CD4-positive, alpha-beta T cell (primary cell): ENCODE measurements around the gene THAP6. TPM values are rescaled to one million over a fixed set of nuclear protein-coding genes. Genes with fewer than 3 reads are reported as not detected.
"Not testable (repeated sequence)": the region's sequence is repeated elsewhere in the genome, so short reads cannot be mapped to it uniquely, and the experiment has no call there.

ENCODE experiments used
- ATAC-seq: fragments of 200-7000 bp; cut with Tn5 transposase; one replicate; pipeline ENCODE4 v1.10.0; 2022; ENCODE audit warnings: mild to moderate bottlenecking; ENCODE audit not compliant: poor library complexity
- CTCF ChIA-PET: fragments of 350-600 bp; sonication (Branson Sonifier 250); formaldehyde crosslinking; loops from one replicate; lab custom pipeline; 2021; ENCODE audit warnings: antibody characterized with exemption, inconsistent platforms; lab: Charles Lee
- POLR2A ChIA-PET: fragments of 350-600 bp; sonication (Branson Sonifier 250); formaldehyde crosslinking; loops from one replicate; lab custom pipeline; 2021; ENCODE audit warnings: antibody characterized with exemption, inconsistent platforms; lab: Charles Lee
- DNase-seq, 14 experiments: peaks; one replicate each; pipeline ENCODE4 v3.0.0-alpha.2; 2013 to 2020; ENCODE audit warnings: mixed read lengths in 2 of 14
- H3K27ac ChIP-seq, 2 donors: one replicate each; pipeline versions ENCODE4 v1.5.1 to v1.7.0; 2013; ENCODE audit warnings: low read length in 2 of 2, low read depth in 1 of 2, mild to moderate bottlenecking in 1 of 2
- H3K27me3 ChIP-seq, 2 experiments: 1 replicate in 1 of 2; 2 replicates in 1 of 2; pipeline versions ENCODE4 v1.6.1 to v1.7.0; 2013; ENCODE audit warnings: low read length in 2 of 2, control low read depth in 1 of 2, mild to moderate bottlenecking in 1 of 2, moderate library complexity in 1 of 2; ENCODE audit not compliant: insufficient read depth in 2 of 2, control insufficient read depth in 1 of 2
- H3K36me3 ChIP-seq: one replicate; pipeline ENCODE4 v1.6.1; 2013; ENCODE audit warnings: low read length, control low read depth; ENCODE audit not compliant: insufficient read depth
- H3K4me1 ChIP-seq: one replicate; pipeline ENCODE4 v1.6.1; 2013; ENCODE audit warnings: low read length, control low read depth; ENCODE audit not compliant: insufficient read depth
- H3K4me3 ChIP-seq: one replicate; pipeline ENCODE4 v1.5.1; 2013; ENCODE audit warnings: mild to moderate bottlenecking, low read length, moderate library complexity
- H3K9me3 ChIP-seq, 2 experiments: 1 replicate in 1 of 2; 2 replicates in 1 of 2; pipeline versions ENCODE4 v1.6.1 to v1.7.0; 2013; ENCODE audit warnings: low read length in 2 of 2, mild to moderate bottlenecking in 2 of 2, control low read depth in 1 of 2, moderate library complexity in 1 of 2; ENCODE audit not compliant: control insufficient read depth in 1 of 2, insufficient read depth in 1 of 2
- H3K27ac Mint-ChIP-seq: one replicate; pipeline ENCODE4 v1.8.0; 2020; ENCODE audit warnings: mixed read lengths
- H3K27me3 Mint-ChIP-seq: one replicate; pipeline ENCODE4 v1.8.0; 2021; ENCODE audit warnings: mixed read lengths
- H3K36me3 Mint-ChIP-seq: one replicate; pipeline ENCODE4 v1.8.0; 2021; ENCODE audit warnings: low read depth, mixed read lengths
- H3K4me1 Mint-ChIP-seq: one replicate; pipeline ENCODE4 v1.8.0; 2021; ENCODE audit warnings: low read depth, mixed read lengths
- H3K4me3 Mint-ChIP-seq: one replicate; pipeline ENCODE4 v1.8.0; 2020; ENCODE audit warnings: mild to moderate bottlenecking, mixed read lengths
- H3K9me3 Mint-ChIP-seq: one replicate; pipeline ENCODE4 v1.8.0; 2020; ENCODE audit warnings: mixed read lengths
- CTCF ChIP-seq: fragments of 200-600 bp; IDR thresholded peaks from one replicate; pipeline ENCODE4 v1.8.0; 2022; ENCODE audit warnings: antibody characterized with exemption, mild to moderate bottlenecking
- intact Hi-C, 2 experiments: fragments of 100-400 bp; cut with DNase I in 1 of 2; cut with micrococcal nuclease in 1 of 2; formaldehyde crosslinking; loops; one replicate each; pipeline versions ENCODE4 v1.15.1 to v1.9.0; 2023 to 2025; cut with DNase I, micrococcal nuclease
- total RNA-seq, 174 experiments: library from RNA in 2 of 174; stranded (reverse) in 2 of 174; gene quantifications; one replicate each; pipeline ENCODE4 v1.2.3 and lab custom pipeline; 2021 to 2026

Gene THAP6
- total RNA-seq, 2 experiments from 2014 or later: 19.1 to 22.8 TPM

- Mint-ChIP-seq H3K9me3 (peaks cover 15% of the 10 kb centered on the region), H3K4me1 (peaks cover 3% of the 10 kb centered on the region), H3K27me3 (no peaks in the 10 kb centered on the region), H3K27ac (no peak overlapping the region), H3K36me3 (peaks cover 96% of the 10 kb centered on the region), H3K4me3 (no peak overlapping the region)
- no peak overlapping the region for H3K4me3 ChIP-seq
- intact Hi-C loops: no loop called here
- peaks cover 63% of the 10 kb centered on the region for H3K36me3 ChIP-seq
- H3K9me3 ChIP-seq: peaks cover 0 to 6% of the 10 kb centered on the region in 2 experiments
- no peak overlapping the region for H3K27ac ChIP-seq
- ChIA-PET CTCF (no interaction called here), POLR2A (no interaction called here)
- no peak for ATAC-seq
- DNase-seq: no peak
- no peaks in the 10 kb centered on the region for H3K27me3 ChIP-seq
- no peak for TF ChIP-seq CTCF
- H3K4me1 ChIP-seq: no peaks in the 10 kb centered on the region
Observed at GRCh38 chr4:75530556-75531322, 16.5 kb downstream of the THAP6 start.

- peaks cover 54% of the 10 kb centered on the region for H3K36me3 ChIP-seq
- intact Hi-C loops, ATAC-seq, H3K27me3 ChIP-seq, H3K4me3 Mint-ChIP-seq, CTCF ChIA-PET, POLR2A ChIA-PET, H3K27me3 Mint-ChIP-seq, H3K9me3 ChIP-seq, DNase-seq, H3K27ac Mint-ChIP-seq, H3K4me3 ChIP-seq, H3K4me1 ChIP-seq, H3K27ac ChIP-seq, H3K4me1 Mint-ChIP-seq: not testable (repeated sequence)
- H3K36me3 Mint-ChIP-seq: peaks cover 89% of the 10 kb centered on the region
- peaks cover 15% of the 10 kb centered on the region for H3K9me3 Mint-ChIP-seq
Observed at GRCh38 chr4:75531536-75532143, 17.4 kb downstream of the THAP6 start.

GRCh38 chr4:75533339-75533887 lies 19.1 kb downstream of the THAP6 start:
- H3K36me3 ChIP-seq: peaks cover 36% of the 10 kb centered on the region
- H3K9me3 ChIP-seq, H3K27ac Mint-ChIP-seq, H3K27ac ChIP-seq, intact Hi-C loops, H3K4me3 Mint-ChIP-seq, H3K4me1 Mint-ChIP-seq, DNase-seq, H3K27me3 Mint-ChIP-seq, ATAC-seq, H3K4me3 ChIP-seq, CTCF ChIA-PET, H3K27me3 ChIP-seq, H3K4me1 ChIP-seq, POLR2A ChIA-PET: not testable (repeated sequence)
- Mint-ChIP-seq H3K36me3 (peaks cover 83% of the 10 kb centered on the region), H3K9me3 (peaks cover 15% of the 10 kb centered on the region)

GRCh38 chr4:75533926-75534325 lies 19.7 kb downstream of the THAP6 start:
- H3K4me1 Mint-ChIP-seq, H3K4me1 ChIP-seq, DNase-seq, H3K27ac Mint-ChIP-seq, H3K4me3 ChIP-seq, intact Hi-C loops, H3K9me3 ChIP-seq, CTCF ChIA-PET, H3K27me3 ChIP-seq, H3K4me3 Mint-ChIP-seq, H3K27me3 Mint-ChIP-seq, POLR2A ChIA-PET, H3K27ac ChIP-seq, ATAC-seq: not testable (repeated sequence)
- Mint-ChIP-seq H3K36me3 (peaks cover 81% of the 10 kb centered on the region), H3K9me3 (peaks cover 15% of the 10 kb centered on the region)
- peaks cover 33% of the 10 kb centered on the region for H3K36me3 ChIP-seq

GRCh38 chr4:75537308-75537707 lies 23.0 kb downstream of the THAP6 start:
- CTCF ChIA-PET, H3K27ac Mint-ChIP-seq: not testable (repeated sequence)
- peaks cover 65% of the 10 kb centered on the region for H3K36me3 Mint-ChIP-seq

More at GRCh38 chr4:75537308-75537707, 23.0 kb downstream of the THAP6 start:
- POLR2A ChIA-PET: interaction anchor here (1.2 kb wide), 1 partner anchor 22 kb away, joined by 3 read pairs; no protein-coding TSS in a partner anchor
- ATAC-seq, H3K27me3 Mint-ChIP-seq, H3K4me3 ChIP-seq, H3K27me3 ChIP-seq, H3K4me1 ChIP-seq, H3K4me1 Mint-ChIP-seq, H3K4me3 Mint-ChIP-seq, H3K9me3 ChIP-seq, intact Hi-C loops, DNase-seq, H3K27ac ChIP-seq, H3K9me3 Mint-ChIP-seq: not testable (repeated sequence)
- peaks cover 11% of the 10 kb centered on the region for H3K36me3 ChIP-seq
